ENCODE data around the gene SYT1. TPM values are rescaled to one million over a fixed set of nuclear protein-coding genes. Genes with fewer than 3 reads are reported as not detected.

SYT1 gene
- total and polyA plus RNA-seq, 2 of the 4 experiments (the other 2 are of a cell fraction) = 2.8 to 3.0 TPM

DNA sequence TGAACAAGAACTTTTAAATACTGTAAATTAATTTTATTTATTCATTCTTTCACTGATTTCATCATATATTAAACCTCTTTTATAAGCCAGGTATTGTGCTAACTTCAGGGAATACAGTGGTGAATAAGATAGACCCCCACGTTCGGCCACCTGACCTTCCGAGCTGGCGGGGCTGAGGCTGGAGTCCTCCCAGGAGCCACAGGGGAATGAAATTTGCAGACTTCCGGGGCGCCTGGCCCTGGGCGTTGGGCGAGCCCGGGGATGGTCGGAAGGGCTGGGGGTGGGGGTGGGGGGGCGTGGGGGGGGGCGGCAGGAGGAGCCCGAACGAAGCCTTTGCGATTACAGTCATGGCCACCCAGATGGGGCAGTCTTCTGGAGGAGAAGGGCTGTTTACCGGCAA, 442.8 kb downstream of the SYT1 start:
- no peak overlapping the region for H2BK5ac ChIP-seq (ENCODE audit: low read depth, low read length, poor library complexity, severe bottlenecking)
- BruUV-seq (replicated peaks) = no TSS peak
- H3K9ac ChIP-seq (ENCODE audit: low read depth, low read length) = no peak overlapping the region
- ChIA-PET POLR2A (ENCODE audit: unreplicated experiment) (no interaction called here), CTCF (no interaction called here)
- no peak overlapping the region for H3K14ac ChIP-seq (replicated peaks; ENCODE audit: low read depth, low read length)
- H4K8ac ChIP-seq (ENCODE audit: low read depth in 2 of 2, low read length in 2 of 2) = no peak overlapping the region
- no peak overlapping the region for H3K23ac ChIP-seq (ENCODE audit: low read depth, low read length)
- H2BK15ac ChIP-seq (ENCODE audit: low read depth, low read length) = no peak overlapping the region
- H2AK5ac ChIP-seq (ENCODE audit: low read depth, low read length) = no peak overlapping the region
- no CpG with 5 or more reads among the region's 16 CpGs for WGBS, 2 experiments (ENCODE audit: extremely low coverage in 2 of 2, insufficient read length in 1 of 2)
- H3K4me2 ChIP-seq (ENCODE audit: low read depth, low read length) = no peak overlapping the region
- dilution Hi-C loops (cut with HindIII; ENCODE audit: low sequenced_read_pairs, unreplicated experiment) = no loop called here
- intact Hi-C loops (cut with micrococcal nuclease) = no loop called here
- H4K20me1 ChIP-seq (ENCODE audit: insufficient read depth, low read length) = no peaks in the 10 kb centered on the region
- H2BK120ac ChIP-seq (ENCODE audit: low read depth, low read length) = no peak overlapping the region
- no peak overlapping the region for H3K27ac ChIP-seq (ENCODE audit: insufficient read depth, low read length)
- no peak overlapping the region for H2AFZ ChIP-seq (replicated peaks; ENCODE audit: low read length, poor library complexity)
- no peaks in the 10 kb centered on the region for H3K9me3 ChIP-seq (ENCODE audit: control insufficient read depth, insufficient read depth, low read length)
- no peak for TF ChIP-seq RAD21 (IDR thresholded peaks at IDR 0.05; ENCODE audit: low read length)
- TF ChIP-seq FOS (IDR thresholded peaks at IDR 0.05; ENCODE audit: low read depth, low read length) = no peak
- TF ChIP-seq RCOR1 (IDR thresholded peaks at IDR 0.05; ENCODE audit: insufficient replicate concordance, low read length) = no peak
- no peak for TF ChIP-seq CEBPB (IDR thresholded peaks at IDR 0.05; ENCODE audit: low read depth, low read length)
- no peak for TF ChIP-seq CHD1 (IDR thresholded peaks at IDR 0.05; ENCODE audit: low read depth, low read length)
- TF ChIP-seq POLR2A (IDR thresholded peaks at IDR 0.05; ENCODE audit: low read depth, low read length) = no peak
- TF ChIP-seq, protein P1, sequence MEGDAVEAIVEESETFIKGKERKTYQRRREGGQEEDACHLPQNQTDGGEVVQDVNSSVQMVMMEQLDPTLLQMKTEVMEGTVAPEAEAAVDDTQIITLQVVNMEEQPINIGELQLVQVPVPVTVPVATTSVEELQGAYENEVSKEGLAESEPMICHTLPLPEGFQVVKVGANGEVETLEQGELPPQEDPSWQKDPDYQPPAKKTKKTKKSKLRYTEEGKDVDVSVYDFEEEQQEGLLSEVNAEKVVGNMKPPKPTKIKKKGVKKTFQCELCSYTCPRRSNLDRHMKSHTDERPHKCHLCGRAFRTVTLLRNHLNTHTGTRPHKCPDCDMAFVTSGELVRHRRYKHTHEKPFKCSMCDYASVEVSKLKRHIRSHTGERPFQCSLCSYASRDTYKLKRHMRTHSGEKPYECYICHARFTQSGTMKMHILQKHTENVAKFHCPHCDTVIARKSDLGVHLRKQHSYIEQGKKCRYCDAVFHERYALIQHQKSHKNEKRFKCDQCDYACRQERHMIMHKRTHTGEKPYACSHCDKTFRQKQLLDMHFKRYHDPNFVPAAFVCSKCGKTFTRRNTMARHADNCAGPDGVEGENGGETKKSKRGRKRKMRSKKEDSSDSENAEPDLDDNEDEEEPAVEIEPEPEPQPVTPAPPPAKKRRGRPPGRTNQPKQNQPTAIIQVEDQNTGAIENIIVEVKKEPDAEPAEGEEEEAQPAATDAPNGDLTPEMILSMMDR (conservative IDR thresholded peaks at IDR 0.05; ENCODE audit: low read depth, low read length) = no peak
- TF ChIP-seq, protein P2, sequence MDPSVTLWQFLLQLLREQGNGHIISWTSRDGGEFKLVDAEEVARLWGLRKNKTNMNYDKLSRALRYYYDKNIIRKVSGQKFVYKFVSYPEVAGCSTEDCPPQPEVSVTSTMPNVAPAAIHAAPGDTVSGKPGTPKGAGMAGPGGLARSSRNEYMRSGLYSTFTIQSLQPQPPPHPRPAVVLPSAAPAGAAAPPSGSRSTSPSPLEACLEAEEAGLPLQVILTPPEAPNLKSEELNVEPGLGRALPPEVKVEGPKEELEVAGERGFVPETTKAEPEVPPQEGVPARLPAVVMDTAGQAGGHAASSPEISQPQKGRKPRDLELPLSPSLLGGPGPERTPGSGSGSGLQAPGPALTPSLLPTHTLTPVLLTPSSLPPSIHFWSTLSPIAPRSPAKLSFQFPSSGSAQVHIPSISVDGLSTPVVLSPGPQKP (IDR thresholded peaks at IDR 0.05; ENCODE audit: borderline replicate concordance, low read depth, low read length) = no peak
- no peak for TF ChIP-seq SMC3 (IDR thresholded peaks at IDR 0.05; ENCODE audit: low read depth, low read length)
- no peak for TF ChIP-seq MAZ (IDR thresholded peaks at IDR 0.05; ENCODE audit: borderline replicate concordance, low read depth, low read length)
- no peak for TF ChIP-seq MXI1 (IDR thresholded peaks at IDR 0.05; ENCODE audit: borderline replicate concordance, low read depth, low read length)
- TF ChIP-seq, protein P3, sequence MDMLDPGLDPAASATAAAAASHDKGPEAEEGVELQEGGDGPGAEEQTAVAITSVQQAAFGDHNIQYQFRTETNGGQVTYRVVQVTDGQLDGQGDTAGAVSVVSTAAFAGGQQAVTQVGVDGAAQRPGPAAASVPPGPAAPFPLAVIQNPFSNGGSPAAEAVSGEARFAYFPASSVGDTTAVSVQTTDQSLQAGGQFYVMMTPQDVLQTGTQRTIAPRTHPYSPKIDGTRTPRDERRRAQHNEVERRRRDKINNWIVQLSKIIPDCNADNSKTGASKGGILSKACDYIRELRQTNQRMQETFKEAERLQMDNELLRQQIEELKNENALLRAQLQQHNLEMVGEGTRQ (IDR thresholded peaks at IDR 0.05; ENCODE audit: low read depth, low read length) = no peak
- no peak for TF ChIP-seq RFX5 (IDR thresholded peaks at IDR 0.05; ENCODE audit: low read depth, low read length)
- TF ChIP-seq MAFK (IDR thresholded peaks at IDR 0.05; ENCODE audit: low read depth, low read length) = no peak
- no peak for TF ChIP-seq NFE2L2 (IDR thresholded peaks at IDR 0.05; ENCODE audit: low read depth, low read length)
- DNase-seq (no peak), ATAC-seq (ENCODE audit: low read depth) (no peak)
- no peak overlapping the region for H3K4me3 ChIP-seq (ENCODE audit: insufficient read depth, low read depth, low read length)
- in situ Hi-C loops (cut with MboI; ENCODE audit: low sequenced_read_pairs) = no loop called here
- no peak overlapping the region for H2AK9ac ChIP-seq (replicated peaks; ENCODE audit: low read depth, low read length, poor library complexity)
- no peaks in the 10 kb centered on the region for H3K9me1 ChIP-seq (ENCODE audit: insufficient read depth, low read length)
- H3K79me1 ChIP-seq (ENCODE audit: low read depth in 1 of 2, low read length in 2 of 2) = no peaks in the 10 kb centered on the region
- H3K36me3 ChIP-seq (ENCODE audit: control insufficient read depth, insufficient read depth, low read length) = no peaks in the 10 kb centered on the region
- H2BK20ac ChIP-seq (ENCODE audit: low read depth, low read length) = no peak overlapping the region
- no peaks in the 10 kb centered on the region for H3K4me1 ChIP-seq (ENCODE audit: control insufficient read depth, insufficient read depth, low read length)
- H3K4ac ChIP-seq (ENCODE audit: low read depth, low read length) = no peak overlapping the region
- H4K91ac ChIP-seq (ENCODE audit: insufficient read depth, low read depth, low read length) = no peak overlapping the region
- no peak overlapping the region for H4K5ac ChIP-seq (ENCODE audit: low read depth, low read length)
- no peak overlapping the region for H3K56ac ChIP-seq (ENCODE audit: extremely low read depth, insufficient read depth, low read length)
- H3K18ac ChIP-seq (ENCODE audit: low read depth, low read length) = no peak overlapping the region
- no peaks in the 10 kb centered on the region for H3K27me3 ChIP-seq (ENCODE audit: control insufficient read depth, insufficient read depth, low read length)
